Neural cell (in vitro differentiated cells): ENCODE data around the gene ZNF619.

Experiments used
- EP300 ChIP-seq: fragments of 450-650 bp; conservative IDR thresholded peaks from 2 replicates; pipeline ENCODE4 v1.6.1; 2014; ENCODE audit warnings: antibody characterized with exemption, mild to moderate bottlenecking, moderate library complexity; ENCODE audit not compliant: poor library complexity, severe bottlenecking
- MXI1 ChIP-seq: fragments of 450-650 bp; conservative IDR thresholded peaks from 2 replicates; pipeline ENCODE4 v1.6.1; 2014; ENCODE audit warnings: antibody characterized with exemption, mild to moderate bottlenecking; ENCODE audit not compliant: poor library complexity, severe bottlenecking
- POLR2AphosphoS5 ChIP-seq: IDR thresholded peaks from 2 replicates; pipeline ENCODE4 v1.6.1; 2012
- TAF1 ChIP-seq: IDR thresholded peaks from 2 replicates; pipeline ENCODE4 v1.6.1; 2012; ENCODE audit warnings: low read depth
- TF ChIP-seq, protein P1 (sequence below): fragments of 450-650 bp; IDR thresholded peaks from 2 replicates; pipeline ENCODE4 v1.5.1; 2014; ENCODE audit warnings: antibody characterized with exemption, mild to moderate bottlenecking, moderate library complexity; ENCODE audit not compliant: poor library complexity, severe bottlenecking

- TF ChIP-seq TAF1, result no peak
- no peak for TF ChIP-seq EP300
- TF ChIP-seq, protein P1, sequence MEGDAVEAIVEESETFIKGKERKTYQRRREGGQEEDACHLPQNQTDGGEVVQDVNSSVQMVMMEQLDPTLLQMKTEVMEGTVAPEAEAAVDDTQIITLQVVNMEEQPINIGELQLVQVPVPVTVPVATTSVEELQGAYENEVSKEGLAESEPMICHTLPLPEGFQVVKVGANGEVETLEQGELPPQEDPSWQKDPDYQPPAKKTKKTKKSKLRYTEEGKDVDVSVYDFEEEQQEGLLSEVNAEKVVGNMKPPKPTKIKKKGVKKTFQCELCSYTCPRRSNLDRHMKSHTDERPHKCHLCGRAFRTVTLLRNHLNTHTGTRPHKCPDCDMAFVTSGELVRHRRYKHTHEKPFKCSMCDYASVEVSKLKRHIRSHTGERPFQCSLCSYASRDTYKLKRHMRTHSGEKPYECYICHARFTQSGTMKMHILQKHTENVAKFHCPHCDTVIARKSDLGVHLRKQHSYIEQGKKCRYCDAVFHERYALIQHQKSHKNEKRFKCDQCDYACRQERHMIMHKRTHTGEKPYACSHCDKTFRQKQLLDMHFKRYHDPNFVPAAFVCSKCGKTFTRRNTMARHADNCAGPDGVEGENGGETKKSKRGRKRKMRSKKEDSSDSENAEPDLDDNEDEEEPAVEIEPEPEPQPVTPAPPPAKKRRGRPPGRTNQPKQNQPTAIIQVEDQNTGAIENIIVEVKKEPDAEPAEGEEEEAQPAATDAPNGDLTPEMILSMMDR, result no peak
- TF ChIP-seq POLR2AphosphoS5, result no peak
- no peak for TF ChIP-seq MXI1
Measured at GRCh38 chr3:40452057-40452456, 24.9 kb upstream of the ZNF619 start.
